ENCODE results near the gene S100A2. TPM values are rescaled to one million over a fixed set of nuclear protein-coding genes. Genes with fewer than 3 reads are reported as not detected.

The S100A2 gene
- polyA plus RNA-seq, 2 donors: 2,831 to 3,591 TPM

DNA sequence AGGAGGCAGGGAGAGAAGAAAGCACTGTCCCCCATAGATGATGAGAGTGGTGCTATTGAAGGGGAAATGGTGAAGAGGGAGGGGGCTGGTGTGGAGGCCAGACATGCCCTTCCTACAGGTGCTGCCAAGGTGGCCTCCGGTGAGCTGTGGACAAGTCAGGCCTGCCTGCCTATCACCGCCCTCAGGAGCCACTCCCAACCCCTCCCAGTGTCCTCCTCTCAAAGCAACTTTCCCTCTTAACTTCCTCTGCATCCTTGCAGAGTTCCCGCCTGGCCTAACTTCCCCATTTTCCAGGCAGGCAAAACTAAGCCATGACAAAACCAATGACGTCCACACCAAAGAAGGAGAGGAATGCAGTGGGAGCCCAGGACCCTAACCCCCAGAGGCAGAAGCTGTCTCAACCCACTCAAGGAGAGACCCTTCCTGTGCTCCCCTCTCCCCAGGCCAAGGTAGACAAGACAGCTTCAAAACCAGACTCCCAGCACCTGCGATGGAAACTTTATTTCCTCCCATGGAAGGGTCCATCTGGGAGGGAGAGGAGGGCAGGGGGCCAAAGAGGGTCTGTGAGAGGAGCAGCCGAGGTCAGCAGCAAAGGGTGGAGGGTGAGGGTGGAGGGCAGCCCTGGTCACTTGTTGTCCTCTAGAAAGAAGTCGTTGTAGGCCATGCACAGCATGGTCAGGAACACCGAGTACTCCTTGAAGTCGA is 28.8 kb downstream of the S100A2 start:
- Histone ChIP-seq H3K27ac (ENCODE audit: low read depth in 2 of 2, low read length in 1 of 2) (peak overlapping the region; percentile 98 to 100), H3K4me3 (ENCODE audit: low read depth in 1 of 2, low read length in 2 of 2) (peak overlapping the region; percentile 83 to 84), H3K9me3 (ENCODE audit: control insufficient read depth in 2 of 2, insufficient read depth in 1 of 2, low read depth in 1 of 2, low read length in 1 of 2) (no peaks in the 10 kb centered on the region), H3K27me3 (ENCODE audit: control insufficient read depth in 1 of 2, insufficient read depth in 2 of 2, low read length in 2 of 2) (no peaks in the 10 kb centered on the region), H3K36me3 (ENCODE audit: control insufficient read depth in 2 of 2, insufficient read depth in 2 of 2, low read length in 1 of 2) (peaks cover 0 to 3% of the 10 kb centered on the region in 2 donors), H3K4me1 (ENCODE audit: control insufficient read depth in 2 of 2, insufficient read depth in 2 of 2, low read length in 1 of 2) (peaks cover 4 to 51% of the 10 kb centered on the region in 2 donors)
- WGBS, 2 donors: 73 to 80% methylated on average over 9 of the region's 9 CpGs

- peaks cover 0 to 3% of the 10 kb centered on the region in 2 donors for H3K36me3 ChIP-seq (ENCODE audit: control insufficient read depth in 2 of 2, insufficient read depth in 2 of 2, low read length in 1 of 2)
- H3K4me1 ChIP-seq (ENCODE audit: control insufficient read depth in 2 of 2, insufficient read depth in 2 of 2, low read length in 1 of 2): peaks cover 3 to 52% of the 10 kb centered on the region in 2 donors
- H3K4me3 ChIP-seq (ENCODE audit: low read depth in 1 of 2, low read length in 2 of 2): peak overlapping the region; percentile 83 to 84
- WGBS, 2 donors: 1% methylated on average over 30 to 38 of the region's 38 CpGs
- H3K27me3 ChIP-seq (ENCODE audit: control insufficient read depth in 1 of 2, insufficient read depth in 2 of 2, low read length in 2 of 2): no peaks in the 10 kb centered on the region
- H3K27ac ChIP-seq (ENCODE audit: low read depth in 2 of 2, low read length in 1 of 2): peak overlapping the region; percentile 98 to 100
- no peaks in the 10 kb centered on the region for H3K9me3 ChIP-seq (ENCODE audit: control insufficient read depth in 2 of 2, insufficient read depth in 1 of 2, low read depth in 1 of 2, low read length in 1 of 2)
Measured at GRCh38 chr1:153536012-153536670, 29.5 kb downstream of the S100A2 start.

DNA sequence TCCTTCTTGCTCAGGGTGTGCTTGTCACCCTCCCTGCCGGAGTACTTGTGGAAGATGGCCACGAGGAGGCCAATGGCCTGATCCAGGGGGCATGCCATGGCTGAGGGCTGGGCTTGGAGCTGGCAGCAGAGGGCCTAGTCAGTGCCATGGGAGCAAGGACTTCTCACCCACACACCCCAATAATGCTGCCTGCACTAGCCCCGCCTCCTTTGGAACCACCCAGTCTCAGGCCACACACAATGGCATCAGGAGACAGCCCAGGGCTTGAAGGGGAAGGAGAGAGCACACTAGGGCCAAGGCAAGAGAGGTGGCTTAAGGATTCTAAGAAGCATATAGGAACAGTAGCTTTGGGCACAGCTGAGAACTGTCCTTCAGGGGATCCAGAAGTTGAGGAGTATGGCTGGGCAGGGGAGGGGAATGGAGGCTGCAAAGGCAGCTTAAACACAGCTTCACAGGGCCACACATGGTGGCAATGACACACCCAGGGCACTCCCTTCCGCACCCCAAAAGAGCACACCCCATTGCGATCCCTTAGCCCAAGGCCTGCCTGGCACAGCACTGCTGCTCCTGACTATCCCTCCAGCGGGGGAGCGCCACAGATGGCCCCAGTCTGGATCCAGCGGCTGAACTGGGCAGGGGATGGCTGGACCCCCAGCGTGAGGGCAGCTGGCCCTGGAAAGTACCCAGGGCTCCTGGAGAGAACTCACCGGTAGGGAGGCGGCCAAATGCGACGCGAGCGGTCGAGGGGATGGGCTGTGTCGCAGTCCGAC is 30.2 kb downstream of the S100A2 start, which contains the start of gene S100A6:
TSS of gene S100A6 (minus strand) at position 750 of the 770 bp plus-strand sequence. CDS start at position 98, 652 bp downstream.
- WGBS, 2 donors: 3 to 11% methylated on average over 18 of the region's 18 CpGs
- H3K36me3 ChIP-seq (ENCODE audit: control insufficient read depth in 2 of 2, insufficient read depth in 2 of 2, low read length in 1 of 2): peaks cover 0 to 3% of the 10 kb centered on the region in 2 donors
- H3K9me3 ChIP-seq (ENCODE audit: control insufficient read depth in 2 of 2, insufficient read depth in 1 of 2, low read depth in 1 of 2, low read length in 1 of 2): no peaks in the 10 kb centered on the region
- peak within 1 kb of the TSS; percentile 83 to 84 for H3K4me3 ChIP-seq (ENCODE audit: low read depth in 1 of 2, low read length in 2 of 2)
- peaks cover 0 to 45% of the 10 kb centered on the region in 2 donors for H3K4me1 ChIP-seq (ENCODE audit: control insufficient read depth in 2 of 2, insufficient read depth in 2 of 2, low read length in 1 of 2)
- peak within 1 kb of the TSS; percentile 98 to 100 for H3K27ac ChIP-seq (ENCODE audit: low read depth in 2 of 2, low read length in 1 of 2)
- no peaks in the 10 kb centered on the region for H3K27me3 ChIP-seq (ENCODE audit: control insufficient read depth in 1 of 2, insufficient read depth in 2 of 2, low read length in 2 of 2)

DNA sequence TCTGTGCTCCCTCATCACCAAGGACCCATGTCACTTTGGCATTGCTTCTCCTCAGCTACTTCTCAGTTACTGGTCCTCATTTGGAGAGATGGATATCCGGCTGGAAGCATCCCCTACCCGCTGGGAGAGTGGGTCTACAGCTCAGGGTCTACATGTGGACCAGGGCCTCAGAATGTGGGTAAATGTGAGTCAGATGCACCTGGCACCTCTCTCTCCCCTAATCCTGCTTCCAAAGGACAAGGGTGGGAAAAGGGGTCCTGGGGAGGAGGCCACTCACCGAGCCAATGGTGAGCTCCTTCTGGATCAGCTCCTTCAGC is 30.8 kb downstream of the S100A2 start:
- peaks cover 0 to 3% of the 10 kb centered on the region in 2 donors for H3K36me3 ChIP-seq (ENCODE audit: control insufficient read depth in 2 of 2, insufficient read depth in 2 of 2, low read length in 1 of 2)
- peak overlapping the region; percentile 98 to 100 for H3K27ac ChIP-seq (ENCODE audit: low read depth in 2 of 2, low read length in 1 of 2)
- WGBS, 2 donors: 42 to 60% methylated on average over 3 of the region's 3 CpGs
- H3K4me3 ChIP-seq (ENCODE audit: low read depth in 1 of 2, low read length in 2 of 2): peak overlapping the region; percentile 83 to 84
- no peaks in the 10 kb centered on the region for H3K27me3 ChIP-seq (ENCODE audit: control insufficient read depth in 1 of 2, insufficient read depth in 2 of 2, low read length in 2 of 2)
- H3K9me3 ChIP-seq (ENCODE audit: control insufficient read depth in 2 of 2, insufficient read depth in 1 of 2, low read depth in 1 of 2, low read length in 1 of 2): no peaks in the 10 kb centered on the region
- peaks cover 0 to 43% of the 10 kb centered on the region in 2 donors for H3K4me1 ChIP-seq (ENCODE audit: control insufficient read depth in 2 of 2, insufficient read depth in 2 of 2, low read length in 1 of 2)

DNA sequence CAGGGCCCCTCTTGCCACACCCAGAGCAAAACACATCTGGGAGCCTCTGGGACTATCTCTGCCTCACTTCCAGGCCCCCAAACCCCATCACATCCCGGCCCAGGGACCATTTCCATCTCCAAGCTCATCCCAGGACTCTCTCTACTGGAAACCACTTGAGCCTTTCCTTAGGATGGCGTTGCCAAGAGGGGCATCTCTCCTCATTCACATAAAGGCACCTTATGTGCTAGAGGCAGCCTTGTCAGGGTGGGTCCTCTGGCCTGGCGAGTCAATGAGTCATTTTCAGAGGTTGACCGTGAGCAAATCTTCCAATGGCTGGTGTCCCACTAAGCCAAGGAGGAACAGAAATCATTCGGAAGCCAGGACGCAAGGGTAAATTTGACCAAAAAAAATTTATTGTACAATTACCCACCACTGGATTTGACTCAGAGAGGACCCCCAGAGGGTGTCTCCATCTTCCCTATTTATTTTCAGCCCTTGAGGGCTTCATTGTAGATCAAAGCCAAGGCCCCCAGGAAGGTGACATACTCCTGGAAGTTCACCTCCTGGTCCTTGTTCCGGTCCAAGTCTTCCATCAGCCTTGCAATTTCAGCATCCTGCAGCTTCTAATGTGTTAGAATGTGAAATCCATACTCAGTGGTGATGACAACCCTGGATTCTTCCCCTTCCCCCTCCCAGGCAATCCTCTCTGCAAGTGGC is 31.3 kb downstream of the S100A2 start:
- Histone ChIP-seq H3K36me3 (ENCODE audit: control insufficient read depth in 2 of 2, insufficient read depth in 2 of 2, low read length in 1 of 2) (peaks cover 0 to 3% of the 10 kb centered on the region in 2 donors), H3K9me3 (ENCODE audit: control insufficient read depth in 2 of 2, insufficient read depth in 1 of 2, low read depth in 1 of 2, low read length in 1 of 2) (no peaks in the 10 kb centered on the region), H3K27ac (ENCODE audit: low read depth in 2 of 2, low read length in 1 of 2) (peak overlapping the region; percentile 98 to 100), H3K4me1 (ENCODE audit: control insufficient read depth in 2 of 2, insufficient read depth in 2 of 2, low read length in 1 of 2) (peaks cover 0 to 43% of the 10 kb centered on the region in 2 donors), H3K27me3 (ENCODE audit: control insufficient read depth in 1 of 2, insufficient read depth in 2 of 2, low read length in 2 of 2) (no peaks in the 10 kb centered on the region), H3K4me3 (ENCODE audit: low read depth in 1 of 2, low read length in 2 of 2) (peak overlapping the region; percentile 83 to 84)
- 42 to 54% methylated on average over 7 of the region's 7 CpGs for WGBS, 2 donors

GRCh38 chr1:153533689-153534201 is 31.9 kb downstream of the S100A2 start:
- Histone ChIP-seq H3K9me3 (ENCODE audit: control insufficient read depth in 2 of 2, insufficient read depth in 1 of 2, low read depth in 1 of 2, low read length in 1 of 2) (no peaks in the 10 kb centered on the region), H3K27ac (ENCODE audit: low read depth in 2 of 2, low read length in 1 of 2) (peak overlapping the region; percentile 98 to 100), H3K4me3 (ENCODE audit: low read depth in 1 of 2, low read length in 2 of 2) (peak overlapping the region; percentile 41 to 83), H3K36me3 (ENCODE audit: control insufficient read depth in 2 of 2, insufficient read depth in 2 of 2, low read length in 1 of 2) (peaks cover 0 to 3% of the 10 kb centered on the region in 2 donors), H3K27me3 (ENCODE audit: control insufficient read depth in 1 of 2, insufficient read depth in 2 of 2, low read length in 2 of 2) (no peaks in the 10 kb centered on the region), H3K4me1 (ENCODE audit: control insufficient read depth in 2 of 2, insufficient read depth in 2 of 2, low read length in 1 of 2) (peaks cover 0 to 43% of the 10 kb centered on the region in 2 donors)
- WGBS, 2 donors: 17 to 31% methylated on average over 13 of the region's 13 CpGs

DNA sequence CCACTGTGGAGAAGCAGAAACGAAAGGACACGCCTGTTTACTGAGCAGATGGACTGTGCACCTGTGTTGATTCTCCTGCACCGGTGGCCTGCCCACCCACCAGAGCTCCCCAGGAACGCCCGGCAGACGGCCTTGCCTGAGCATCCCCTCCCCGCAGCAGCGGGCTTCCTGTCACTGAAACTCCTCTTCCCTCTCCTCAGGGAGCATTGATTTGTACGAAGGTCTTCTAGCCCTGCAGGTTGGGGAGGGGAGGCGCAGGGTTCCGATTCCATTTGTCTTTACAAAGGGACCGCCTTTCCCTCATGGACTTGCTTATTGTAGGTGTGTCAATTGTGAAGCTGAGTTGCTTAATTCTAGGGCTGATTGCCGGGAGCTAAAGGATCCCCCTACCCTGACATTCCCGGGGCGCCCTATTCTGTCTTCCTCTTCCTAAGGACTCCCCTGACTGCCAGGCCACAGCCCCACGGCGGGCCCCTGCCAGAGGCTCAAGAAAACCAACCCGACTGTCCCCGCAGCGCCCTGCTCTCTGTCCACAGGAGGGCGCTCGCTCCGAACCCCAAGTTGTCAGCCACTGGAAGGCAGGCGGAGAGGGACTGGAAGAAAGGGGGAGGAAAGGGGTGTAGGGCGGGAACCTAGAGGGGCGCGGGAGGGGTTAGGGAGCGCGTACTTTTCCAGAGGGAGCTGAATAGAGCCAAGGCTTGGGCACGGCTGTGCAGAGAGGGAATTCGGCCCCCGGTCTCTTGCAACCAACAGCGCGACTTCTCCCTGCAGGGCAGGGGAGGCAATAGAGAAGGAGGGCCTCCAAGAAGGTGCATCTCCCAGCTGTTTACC is 32.7 kb downstream of the S100A2 start:
- Histone ChIP-seq H3K27me3 (ENCODE audit: control insufficient read depth in 1 of 2, insufficient read depth in 2 of 2, low read length in 2 of 2) (no peaks in the 10 kb centered on the region), H3K4me1 (ENCODE audit: control insufficient read depth in 2 of 2, insufficient read depth in 2 of 2, low read length in 1 of 2) (peaks cover 0 to 39% of the 10 kb centered on the region in 2 donors), H3K36me3 (ENCODE audit: control insufficient read depth in 2 of 2, insufficient read depth in 2 of 2, low read length in 1 of 2) (peaks cover 0 to 3% of the 10 kb centered on the region in 2 donors), H3K4me3 (ENCODE audit: low read depth in 1 of 2, low read length in 2 of 2) (peak overlapping the region; percentile 41 to 83), H3K9me3 (ENCODE audit: control insufficient read depth in 2 of 2, insufficient read depth in 1 of 2, low read depth in 1 of 2, low read length in 1 of 2) (no peaks in the 10 kb centered on the region), H3K27ac (ENCODE audit: low read depth in 2 of 2, low read length in 1 of 2) (peak overlapping the region; percentile 98 to 100)
- 14 to 21% methylated on average over 34 of the region's 34 CpGs for WGBS, 2 donors

DNA sequence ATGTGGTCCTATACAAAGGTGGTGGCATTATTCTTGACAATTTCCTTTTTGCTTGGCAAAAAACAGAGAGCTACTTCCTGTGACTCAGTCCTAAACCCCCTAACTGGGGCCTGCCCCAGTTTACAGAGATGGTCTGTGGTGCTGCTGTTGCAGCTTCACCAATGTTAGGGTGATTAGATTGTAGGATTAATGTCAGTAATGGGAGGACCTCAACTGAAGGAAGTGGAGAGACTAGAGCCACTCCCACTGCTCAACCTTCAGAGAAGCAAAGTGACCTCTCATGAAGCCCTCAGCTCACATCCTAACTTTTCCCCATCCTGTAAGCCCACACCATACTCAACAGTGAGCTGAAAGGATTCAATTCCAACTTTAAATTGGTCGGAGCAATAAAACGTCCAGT is 33.5 kb downstream of the S100A2 start:
- Histone ChIP-seq H3K4me1 (ENCODE audit: control insufficient read depth in 2 of 2, insufficient read depth in 2 of 2, low read length in 1 of 2) (peaks cover 0 to 39% of the 10 kb centered on the region in 2 donors), H3K36me3 (ENCODE audit: control insufficient read depth in 2 of 2, insufficient read depth in 2 of 2, low read length in 1 of 2) (peaks cover 0 to 3% of the 10 kb centered on the region in 2 donors), H3K27ac (ENCODE audit: low read depth in 2 of 2, low read length in 1 of 2) (peak overlapping the region; percentile 53 to 98), H3K9me3 (ENCODE audit: control insufficient read depth in 2 of 2, insufficient read depth in 1 of 2, low read depth in 1 of 2, low read length in 1 of 2) (no peaks in the 10 kb centered on the region), H3K4me3 (ENCODE audit: low read depth in 1 of 2, low read length in 2 of 2) (no peak overlapping the region), H3K27me3 (ENCODE audit: control insufficient read depth in 1 of 2, insufficient read depth in 2 of 2, low read length in 2 of 2) (no peaks in the 10 kb centered on the region)
- WGBS, 2 donors: 67% methylated on average over 2 of the region's 2 CpGs
